ENCODE measurements around the gene SLC6A11.

The SLC6A11 gene

GRCh38 chr3:10778492-10779292 lies 37.3 kb upstream of the SLC6A11 start:
- no peak for DNase-seq (ENCODE audit: low read depth, low spot score)
- TF ChIP-seq CTCF (IDR thresholded peaks at IDR 0.05; ENCODE audit: low read depth, low read length) = no peak
- H3K4me3 ChIP-seq (ENCODE audit: low read depth, low read length) = no peak overlapping the region
- in situ Hi-C loops (cut with HindIII; ENCODE audit: low sequenced_read_pairs) = no loop called here

- no peak for TF ChIP-seq CTCF (IDR thresholded peaks at IDR 0.05; ENCODE audit: low read depth, low read length)
- no peak for DNase-seq (ENCODE audit: low read depth, low spot score)
- H3K4me3 ChIP-seq (ENCODE audit: low read depth, low read length) = no peak overlapping the region
- in situ Hi-C loops (cut with HindIII; ENCODE audit: low sequenced_read_pairs) = no loop called here
These were observed 36.7 kb upstream of the SLC6A11 start for GRCh38 chr3:10779293-10779805.

GRCh38 chr3:10780243-10780642 lies 35.8 kb upstream of the SLC6A11 start:
- no peak for TF ChIP-seq CTCF (IDR thresholded peaks at IDR 0.05; ENCODE audit: low read depth, low read length)
- DNase-seq (ENCODE audit: low read depth, low spot score) = no peak
- no peak overlapping the region for H3K4me3 ChIP-seq (ENCODE audit: low read depth, low read length)
- in situ Hi-C loops (cut with HindIII; ENCODE audit: low sequenced_read_pairs) = no loop called here

DNA sequence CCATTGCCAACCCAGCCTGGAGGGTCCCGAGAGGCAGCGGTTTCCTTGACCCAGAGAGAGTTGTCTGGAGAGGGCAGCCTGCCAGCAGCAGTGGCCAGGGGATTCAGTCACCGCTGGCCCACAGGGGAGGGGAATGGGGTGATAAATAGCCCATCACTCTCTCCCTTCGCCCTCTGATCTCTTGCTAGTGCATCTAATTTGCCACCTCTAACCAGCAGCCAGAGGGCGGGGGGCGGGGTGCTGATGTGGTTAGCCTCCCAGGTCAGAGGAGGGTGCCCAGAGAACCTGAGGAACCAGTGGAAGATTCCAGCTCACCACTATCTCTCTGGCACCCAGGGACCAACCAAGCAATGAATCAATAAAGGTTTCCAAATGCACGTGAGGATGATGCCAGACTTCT lies 35.1 kb upstream of the SLC6A11 start:
- in situ Hi-C loops (cut with HindIII; ENCODE audit: low sequenced_read_pairs) = no loop called here
- no peak for TF ChIP-seq CTCF (IDR thresholded peaks at IDR 0.05; ENCODE audit: low read depth, low read length)
- no peak for DNase-seq (ENCODE audit: low read depth, low spot score)
- no peak overlapping the region for H3K4me3 ChIP-seq (ENCODE audit: low read depth, low read length)

DNA sequence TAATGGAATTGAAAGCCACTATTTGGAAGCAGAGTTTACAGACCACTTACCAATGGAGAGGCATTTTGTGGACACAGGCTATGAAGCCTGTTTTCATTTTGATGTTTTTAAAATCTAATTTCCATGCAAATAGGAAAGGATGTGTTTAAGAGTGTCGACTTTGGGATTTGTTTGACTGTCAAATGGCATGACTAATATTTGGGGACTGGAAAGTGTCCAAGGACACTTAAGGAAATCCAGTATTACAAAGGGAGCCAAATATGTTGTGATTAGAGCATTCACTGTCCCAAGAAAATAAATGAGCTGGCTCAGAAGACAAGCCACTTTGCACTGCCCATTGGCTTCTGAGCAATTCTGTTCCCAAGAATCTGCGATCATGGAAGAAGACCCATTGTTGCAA lies 34.0 kb upstream of the SLC6A11 start:
- H3K4me3 ChIP-seq (ENCODE audit: low read depth, low read length) = no peak overlapping the region
- TF ChIP-seq CTCF (IDR thresholded peaks at IDR 0.05; ENCODE audit: low read depth, low read length) = no peak
- in situ Hi-C loops (cut with HindIII; ENCODE audit: low sequenced_read_pairs) = no loop called here
- no peak for DNase-seq (ENCODE audit: low read depth, low spot score)

- H3K4me3 ChIP-seq (ENCODE audit: low read depth, low read length) = no peak overlapping the region
- peak; percentile 73 for TF ChIP-seq CTCF (IDR thresholded peaks at IDR 0.05; ENCODE audit: low read depth, low read length)
- peak; percentile 13 for DNase-seq (ENCODE audit: low read depth, low spot score)
- in situ Hi-C loops (cut with HindIII; ENCODE audit: low sequenced_read_pairs) = no loop called here
These were observed 32.4 kb upstream of the SLC6A11 start for GRCh38 chr3:10783360-10784351.

All from astrocyte of the spinal cord (primary cell).